ENCODE data around the gene SAFB.
A peak's percentile ranks its signal among the peaks of the same experiment; 100 is the strongest.
"Not testable (repeated sequence)": the region's sequence is repeated elsewhere in the genome, so short reads cannot be mapped to it uniquely, and the experiment has no call there.

SAFB gene

GRCh38 chr19:5595129-5595528, 27.8 kb upstream of the SAFB start:
- DNase-seq (ENCODE audit: low read depth) = no peak

DNA sequence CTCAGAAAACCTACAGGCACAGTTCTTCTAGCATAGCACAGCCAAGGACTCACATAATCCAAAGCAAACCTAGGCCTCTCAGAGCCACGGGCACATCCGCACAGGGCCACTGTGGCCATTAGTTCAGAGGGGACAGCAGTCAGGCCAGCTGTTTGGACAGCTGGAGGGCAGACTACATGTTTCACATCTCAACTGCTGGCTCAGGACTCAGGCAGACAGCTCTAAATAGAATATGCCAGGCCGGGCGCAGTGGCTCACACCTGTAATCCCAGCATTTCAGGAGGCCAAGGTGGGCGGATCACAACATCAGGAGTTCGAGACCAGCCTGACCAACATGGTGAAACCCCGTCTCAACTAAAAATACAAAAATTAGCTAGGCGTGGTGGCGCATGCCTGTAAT, 27.1 kb upstream of the SAFB start:
- no peak for DNase-seq (ENCODE audit: low read depth)

DNA sequence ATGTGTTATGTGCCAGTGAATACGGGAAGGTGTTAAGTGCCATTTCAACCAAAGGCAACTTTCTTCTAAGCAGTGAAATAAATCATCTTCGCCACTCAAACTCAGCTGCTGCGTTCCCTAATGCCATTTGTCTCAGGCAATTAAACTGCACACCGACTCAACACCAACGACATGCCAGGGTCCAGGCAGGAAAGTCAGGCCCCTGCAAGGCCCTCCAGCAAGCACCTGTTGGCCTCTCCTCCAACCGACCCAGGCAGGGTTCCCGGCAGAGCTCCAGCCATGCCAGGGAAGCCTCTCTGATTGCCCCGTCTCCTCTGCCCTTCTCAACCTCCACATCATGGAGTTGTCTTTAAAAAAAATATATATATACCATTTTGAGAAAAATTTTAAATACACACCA, 22.1 kb upstream of the SAFB start:
- no peak for DNase-seq (ENCODE audit: low read depth)

GRCh38 chr19:5603626-5604025, 19.3 kb upstream of the SAFB start:
- DNase-seq (ENCODE audit: low read depth) = no peak

DNA sequence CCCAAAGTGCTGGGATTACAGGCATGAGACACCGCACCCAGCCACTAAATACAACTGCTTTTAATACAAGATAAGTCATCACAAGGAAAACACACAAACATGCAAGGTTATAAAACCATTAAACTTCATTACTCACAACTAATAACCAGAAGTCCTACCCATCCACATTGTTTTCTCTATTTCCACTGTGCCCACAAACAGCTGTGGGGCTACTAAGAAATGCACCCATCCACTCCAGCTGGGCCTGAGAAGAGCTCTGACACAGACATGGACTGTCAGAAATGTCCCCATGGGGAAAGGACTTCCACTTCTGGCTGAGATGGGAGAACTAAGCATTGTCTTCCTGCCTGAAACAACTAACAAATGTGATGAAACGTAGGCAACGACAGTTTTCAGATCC, 17.5 kb upstream of the SAFB start:
- no peak for DNase-seq (ENCODE audit: low read depth)

DNA sequence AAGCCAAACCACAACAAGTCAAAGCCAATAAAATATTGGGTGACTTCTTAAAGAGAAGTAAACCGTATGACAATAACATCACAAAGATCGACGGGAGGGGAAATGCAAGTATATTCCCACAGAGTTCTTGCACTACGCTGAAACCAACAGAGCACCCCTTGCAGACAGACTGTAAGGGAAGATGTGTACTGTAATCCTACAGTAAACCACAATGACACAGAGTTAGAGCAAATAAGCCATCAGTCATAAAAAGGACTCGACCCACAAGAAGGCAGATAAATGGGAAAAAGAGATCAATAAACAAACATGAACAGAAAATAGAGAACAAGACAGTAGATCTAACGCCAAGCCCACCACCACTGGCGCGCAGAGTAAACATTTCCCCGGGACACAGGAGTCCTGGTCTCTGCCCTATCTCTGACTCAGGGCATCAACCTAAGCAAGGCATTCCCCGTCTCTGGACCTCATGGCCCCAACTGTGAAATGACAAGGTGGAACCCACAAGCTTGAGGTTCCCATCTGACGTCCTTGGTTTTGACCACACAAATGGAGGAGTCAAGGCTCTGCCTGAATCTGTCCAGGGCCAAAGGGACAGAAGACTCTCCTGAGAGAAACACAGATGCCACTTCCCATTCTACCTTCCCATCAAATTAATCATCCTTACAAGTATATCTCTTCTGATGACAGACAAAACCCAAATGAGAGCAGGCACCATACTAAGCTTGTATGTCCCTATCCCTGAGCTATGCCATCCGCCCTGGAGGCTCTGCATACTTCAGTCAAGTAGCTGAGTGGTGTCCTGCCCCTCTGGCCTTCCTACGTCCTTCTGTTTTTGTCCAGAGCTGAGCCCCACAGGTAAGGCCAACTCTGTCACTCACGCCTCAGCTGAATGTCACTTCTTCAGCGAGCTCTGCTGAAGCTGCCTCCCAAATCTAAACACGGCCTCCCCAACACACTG, 15.3 kb upstream of the SAFB start:
- DNase-seq (ENCODE audit: low read depth) = no peak

DNA sequence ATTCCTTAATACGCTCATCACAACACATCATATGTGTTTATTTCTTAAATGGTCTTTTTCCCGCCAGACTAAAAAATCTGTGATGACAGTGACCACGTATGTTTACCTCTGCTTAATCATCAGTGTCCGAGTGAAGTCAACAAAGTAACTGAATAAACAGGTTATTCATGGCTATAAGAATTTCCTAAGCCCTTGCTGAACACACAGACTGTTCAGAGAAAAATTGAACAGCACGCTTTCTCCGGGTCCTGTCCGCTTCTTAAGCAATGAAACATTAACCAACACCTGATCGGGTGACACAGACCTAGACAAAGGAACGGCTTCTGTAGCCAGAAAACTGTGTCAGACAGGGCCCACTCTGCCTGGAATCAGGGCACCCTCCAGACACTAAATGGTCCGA, 14.6 kb upstream of the SAFB start:
- DNase-seq (ENCODE audit: low read depth) = no peak

DNA sequence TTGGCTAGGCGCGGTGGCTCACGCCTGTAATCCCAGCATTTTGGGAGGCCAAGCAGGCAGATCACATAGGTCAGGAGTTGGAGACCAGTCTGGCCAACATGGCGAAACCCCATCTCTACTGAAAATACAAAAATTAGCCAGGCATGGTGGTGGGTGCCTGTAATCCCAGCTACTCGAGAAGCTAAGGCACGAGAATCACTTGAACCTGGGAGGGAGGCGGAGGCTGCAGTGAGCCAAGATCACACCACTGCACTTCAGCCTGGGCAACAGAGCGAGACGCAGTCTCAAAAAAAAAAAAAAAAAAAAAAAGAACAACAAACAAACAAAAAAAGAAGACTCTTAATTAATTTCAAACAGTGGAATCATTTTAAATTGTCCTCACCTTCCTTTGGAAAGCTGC, 14.1 kb upstream of the SAFB start:
- DNase-seq (ENCODE audit: low read depth) = not testable (repeated sequence)

DNA sequence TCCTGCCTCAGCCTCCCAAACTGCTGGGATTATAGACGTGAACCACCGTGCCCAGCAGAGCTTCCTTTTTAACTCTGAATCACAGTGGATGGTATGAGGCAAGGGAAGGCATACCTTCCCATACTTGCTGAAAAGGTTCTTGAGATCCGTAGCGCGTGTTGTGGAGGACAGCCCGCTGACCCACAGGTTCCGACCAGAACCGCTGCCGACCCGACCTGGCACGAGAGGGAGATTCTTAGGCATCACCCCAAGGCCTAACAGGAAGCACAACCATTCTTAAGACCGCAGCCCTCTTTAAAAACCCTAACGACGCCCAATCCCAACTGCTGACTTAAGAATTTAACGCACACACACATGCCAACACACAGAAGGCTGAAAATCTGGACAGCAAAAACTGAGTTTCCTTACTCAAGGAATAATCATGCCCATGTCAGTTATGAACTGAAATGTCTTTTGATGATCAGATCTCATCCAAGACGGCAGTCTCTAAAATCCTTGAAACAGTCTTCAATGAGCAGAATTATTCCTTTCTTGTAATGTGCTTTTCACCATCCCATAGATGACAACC, 12.9 kb upstream of the SAFB start:
- DNase-seq (ENCODE audit: low read depth) = no peak

DNA sequence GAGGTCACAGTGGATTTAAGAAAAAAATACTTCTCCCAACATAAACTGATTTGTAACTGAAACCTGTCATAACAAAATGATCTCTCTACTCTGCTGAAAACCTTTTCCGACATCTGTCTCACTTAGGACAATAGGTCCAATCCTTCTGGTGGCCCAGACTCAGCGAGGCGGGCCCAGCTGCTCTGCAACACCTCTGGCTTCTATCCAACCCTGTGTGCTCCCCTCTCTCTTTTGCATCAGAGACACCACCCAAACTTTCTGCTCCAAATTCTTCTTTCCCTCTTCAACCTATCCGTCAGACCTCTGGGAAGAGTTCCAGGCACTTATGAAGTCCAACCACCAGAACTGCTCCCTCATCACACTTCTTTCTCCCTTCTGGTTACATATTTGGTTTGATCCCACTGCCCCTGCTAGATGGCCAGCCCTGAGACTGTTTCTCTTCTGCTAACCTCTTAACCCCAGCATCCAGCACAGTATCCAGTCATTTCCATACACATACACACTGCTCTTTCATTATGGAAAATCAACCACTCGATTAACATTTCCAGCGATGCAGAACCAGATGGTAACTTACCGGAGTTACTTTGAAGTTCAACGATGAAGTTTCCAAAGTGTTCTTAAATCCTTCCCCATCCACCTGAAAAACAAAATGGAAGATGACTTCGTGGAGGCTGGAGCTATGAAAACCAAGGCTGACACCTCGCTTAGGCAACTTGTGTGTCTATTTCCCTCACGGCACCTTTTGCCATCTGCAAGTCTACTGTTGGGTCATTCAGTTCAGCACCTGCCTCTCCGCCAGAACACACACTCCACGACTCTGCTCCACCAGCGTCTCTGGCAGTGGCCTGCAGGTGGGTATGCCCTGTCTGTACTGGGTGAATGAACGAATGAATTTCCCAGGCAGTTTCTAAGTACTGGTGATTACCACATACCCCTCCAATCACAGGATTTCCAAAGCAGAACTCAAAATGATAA, 9.7 kb upstream of the SAFB start:
- DNase-seq (ENCODE audit: low read depth) = no peak

DNA sequence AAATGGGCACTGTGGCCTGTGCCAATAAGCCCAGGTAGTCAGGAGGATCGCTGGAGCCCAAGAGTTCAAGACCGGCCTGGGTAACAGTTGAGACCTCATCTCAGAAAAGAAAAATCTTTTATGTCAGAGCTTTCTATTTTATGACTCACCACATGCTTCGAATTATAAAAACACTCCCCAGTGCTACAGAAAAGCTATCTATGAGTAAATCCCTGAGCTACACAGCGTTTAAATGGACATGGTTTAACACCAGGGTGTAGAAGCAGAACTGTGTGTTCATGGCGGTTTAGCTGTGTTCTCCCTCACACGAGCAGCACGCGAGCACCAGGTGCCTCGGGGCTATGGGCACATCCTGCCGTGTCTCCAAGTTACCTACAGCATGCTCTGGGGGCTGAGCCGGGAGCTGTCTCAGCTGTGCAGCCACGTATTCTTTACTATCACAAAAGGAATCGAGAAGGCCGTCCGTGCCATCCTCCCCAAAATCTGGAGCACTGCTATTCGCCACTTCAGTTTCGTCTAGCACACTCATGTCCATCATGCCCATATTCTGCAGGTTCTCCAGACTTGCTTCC, 7.0 kb upstream of the SAFB start:
- DNase-seq (ENCODE audit: low read depth) = no peak

- DNase-seq (ENCODE audit: low read depth) = no peak
Measured at GRCh38 chr19:5617080-5617479, 5.8 kb upstream of the SAFB start.

DNA sequence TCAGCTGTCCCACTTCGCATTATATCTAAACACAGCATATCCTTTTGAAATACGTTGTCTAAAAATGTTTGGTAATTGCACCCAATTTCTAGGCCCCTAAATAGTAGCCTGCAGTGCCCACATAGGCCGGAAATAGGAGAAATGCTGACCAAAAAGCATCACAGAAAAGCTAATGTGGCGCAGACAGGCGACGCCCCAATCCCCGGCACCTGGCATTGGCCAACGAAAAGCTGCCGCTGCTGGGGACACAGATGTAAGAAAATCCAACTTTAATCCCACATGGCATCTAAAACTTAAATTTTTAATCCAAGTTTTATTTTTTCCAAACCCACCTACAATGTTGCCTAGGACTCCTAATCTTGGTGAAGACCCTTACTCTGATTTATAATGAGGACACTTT, 4.3 kb upstream of the SAFB start:
- DNase-seq (ENCODE audit: low read depth) = no peak

DNA sequence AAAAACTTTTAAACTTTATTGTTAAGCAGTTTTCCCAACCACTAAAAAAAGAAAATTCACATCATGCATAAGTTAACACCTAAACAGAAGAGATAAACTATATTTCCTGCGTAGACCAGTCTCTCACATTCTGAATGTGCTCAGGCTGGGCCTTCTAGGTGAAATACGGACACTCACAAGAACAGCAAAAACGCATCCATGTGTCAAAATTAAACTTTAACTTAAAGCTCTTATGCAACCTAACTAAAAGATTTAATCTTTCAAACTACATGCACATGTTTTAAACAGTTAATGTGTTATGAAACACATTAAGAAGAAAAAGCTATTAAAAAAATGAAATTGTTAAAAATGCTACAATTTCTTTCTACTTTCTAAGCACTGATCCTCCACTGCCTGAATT, 2.9 kb upstream of the SAFB start:
- no peak for DNase-seq (ENCODE audit: low read depth)

GRCh38 chr19:5621311-5621944, 1.5 kb upstream of the SAFB start:
- DNase-seq (ENCODE audit: low read depth) = no peak

DNA sequence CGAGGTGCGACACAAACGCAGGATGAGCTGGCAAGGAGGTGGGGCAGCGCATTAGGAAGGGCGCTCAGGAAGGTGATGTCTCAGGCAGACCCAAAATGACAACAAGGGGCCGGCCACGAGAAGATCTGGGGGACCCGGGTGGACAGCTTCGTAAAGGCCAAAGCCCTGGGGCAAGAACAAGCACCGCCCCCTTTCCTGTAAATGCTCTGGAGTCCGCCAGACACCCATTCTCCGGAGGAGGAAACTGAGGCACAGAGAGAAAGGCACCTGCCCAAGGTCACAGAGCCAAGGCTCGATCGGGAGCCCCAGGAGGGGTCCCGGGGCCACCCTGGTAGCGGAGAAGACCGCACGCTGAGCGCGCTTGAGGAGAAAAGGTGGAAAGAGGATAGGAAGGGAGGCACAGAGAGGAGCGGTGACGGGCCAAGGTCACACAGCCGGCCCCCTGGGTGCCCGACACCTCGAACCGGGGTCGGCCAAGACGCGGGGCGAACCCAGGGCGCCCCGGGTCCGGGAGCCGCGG, 878 bp upstream of the SAFB start:
- DNase-seq (ENCODE audit: low read depth) = peak; percentile 10

DNA sequence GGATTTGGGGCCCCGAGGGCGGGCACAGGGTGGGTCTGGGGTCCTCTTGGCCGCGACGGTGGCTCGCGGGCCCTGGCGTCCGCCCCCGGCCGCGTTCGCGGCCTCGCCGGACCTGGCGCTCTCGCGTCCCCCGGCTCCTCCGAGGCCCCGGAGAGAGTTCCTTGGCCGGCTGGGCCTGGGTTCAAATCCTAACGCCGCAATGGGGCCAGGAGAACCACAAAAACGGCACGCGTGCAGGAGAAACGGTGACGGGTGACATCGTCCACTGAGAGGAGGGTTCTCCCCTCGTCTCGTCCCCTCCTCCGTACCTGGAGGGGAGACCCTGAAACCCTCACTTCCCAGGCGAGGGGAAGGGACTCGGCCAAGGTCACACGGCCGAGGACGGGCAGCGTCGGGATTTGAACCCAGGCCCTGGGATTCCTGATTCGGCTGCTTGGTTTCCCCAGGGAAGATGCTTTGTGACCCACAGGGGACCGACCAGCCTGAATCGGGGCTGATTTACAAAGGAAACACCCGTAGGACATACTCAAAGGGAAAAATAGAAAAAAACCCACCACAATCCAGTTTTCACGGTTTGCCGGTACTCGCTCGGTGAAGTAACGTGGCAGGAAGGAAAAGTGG, 624 bp downstream of the SAFB start:
- no peak for DNase-seq (ENCODE audit: low read depth)

DNA sequence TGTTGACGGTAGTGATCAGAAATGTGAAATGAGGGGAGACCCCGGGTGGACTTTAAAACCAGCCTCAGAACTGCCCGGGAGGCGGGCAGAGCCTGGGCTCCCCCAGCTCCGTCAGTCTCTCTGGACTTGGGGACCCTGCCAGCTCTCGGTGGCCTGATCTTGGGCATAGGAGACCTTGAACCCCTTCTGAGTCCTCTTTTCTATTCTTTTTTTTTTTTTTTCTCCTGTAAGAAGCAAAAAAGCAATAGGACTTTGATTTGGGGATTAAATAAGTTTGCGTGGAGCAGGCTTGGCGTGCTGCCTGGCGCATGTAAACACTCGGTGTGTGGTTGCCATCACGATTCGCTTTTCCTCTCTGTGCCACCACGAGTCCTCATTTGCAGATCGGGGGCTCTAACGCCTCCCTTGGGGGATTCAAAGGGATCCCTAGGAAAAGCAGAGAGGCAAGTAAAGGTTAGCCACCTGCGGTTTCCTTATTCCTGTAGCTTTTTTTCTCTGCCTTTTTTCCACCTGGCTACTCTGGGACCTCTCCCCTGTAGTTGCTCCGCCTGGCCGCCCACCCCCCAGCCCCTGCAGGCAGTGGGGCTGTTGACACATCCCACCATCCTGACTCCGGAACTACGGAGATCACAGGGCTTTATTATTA, 1.3 kb downstream of the SAFB start:
- no peak for DNase-seq (ENCODE audit: low read depth)

DNA sequence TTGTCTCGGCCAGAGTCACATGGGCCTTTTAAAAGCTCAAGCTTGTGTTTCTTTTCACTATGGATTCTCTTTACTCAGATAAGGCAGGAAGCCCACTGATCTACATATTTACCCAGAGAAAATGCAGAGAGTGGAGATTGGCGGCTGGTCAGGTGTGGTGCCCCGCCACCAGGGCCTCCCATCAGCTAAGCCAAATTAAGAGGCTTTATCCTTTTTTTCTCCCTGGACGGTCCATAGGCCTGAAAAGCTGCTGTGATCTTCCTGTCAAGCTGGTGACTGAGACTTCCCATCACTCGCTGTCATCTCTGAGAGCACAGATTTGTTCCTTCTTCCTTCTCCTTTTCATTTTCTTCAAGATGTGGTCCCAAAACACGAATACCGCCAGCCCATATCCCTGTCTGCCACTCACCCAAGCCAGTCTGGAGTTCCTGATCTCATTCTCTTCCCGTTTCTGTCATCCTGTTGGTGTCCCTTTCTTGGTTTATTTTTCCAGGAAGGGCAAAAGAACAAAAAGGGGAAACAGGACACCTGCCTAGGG, 1.9 kb downstream of the SAFB start:
- no peak for DNase-seq (ENCODE audit: low read depth)

GRCh38 chr19:5625641-5626040, 2.8 kb downstream of the SAFB start:
- DNase-seq (ENCODE audit: low read depth) = no peak
